ENCODE results near the gene OOEP. TPM values are rescaled to one million over a fixed set of nuclear protein-coding genes. Genes with fewer than 3 reads are reported as not detected.

Gene OOEP
- polyA plus RNA-seq, 3 donors, result not detected

GRCh38 chr6:73364121-73364520 is 5.6 kb downstream of the OOEP start:
- no peak overlapping the region for H3K27ac Mint-ChIP-seq
- 95% methylated on average over 9 of the region's 14 CpGs for WGBS (ENCODE audit: insufficient coverage)
- Histone ChIP-seq H3K9ac (ENCODE audit: insufficient read depth, low read length, poor library complexity, severe bottlenecking) (no peak overlapping the region), H3K36me3 (replicated peaks in 1 of 2; ENCODE audit: control insufficient read depth in 1 of 2, insufficient read depth in 2 of 2, low read length in 2 of 2) (no peaks in the 10 kb centered on the region), H3K4me2 (replicated peaks; ENCODE audit: extremely low read depth, low read length, poor library complexity, severe bottlenecking) (no peak overlapping the region), H3K4me1 (ENCODE audit: control insufficient read depth in 1 of 2, insufficient read depth in 2 of 2, low read length in 2 of 2) (no peaks in the 10 kb centered on the region), H3K27ac (ENCODE audit: low read depth in 1 of 2, low read length in 2 of 2) (no peak overlapping the region), H2AFZ (ENCODE audit: insufficient read depth, low read depth, low read length, poor library complexity, severe bottlenecking) (no peak overlapping the region), H3K4me3 (replicated peaks in 1 of 3; ENCODE audit: low read depth in 2 of 3, low read length in 3 of 3) (no peak overlapping the region), H3K9me3 (replicated peaks in 1 of 2; ENCODE audit: control insufficient read depth in 1 of 2, insufficient read depth in 1 of 2, low read length in 2 of 2) (peaks cover 4 to 23% of the 10 kb centered on the region in 2 donors), H3K27me3 (ENCODE audit: control insufficient read depth in 2 of 2, insufficient read depth in 2 of 2, low read length in 2 of 2) (no peaks in the 10 kb centered on the region), H3K79me2 (ENCODE audit: insufficient read depth, low read length) (no peaks in the 10 kb centered on the region), H4K20me1 (ENCODE audit: insufficient read depth, low read length) (no peaks in the 10 kb centered on the region)
- intact Hi-C loops (cut with micrococcal nuclease), result no loop called here
- TF ChIP-seq CTCF (IDR thresholded peaks at IDR 0.05), result no peak
- peaks cover 3 to 11% (median 6%) of the 10 kb centered on the region in 7 donors for H3K9me3 Mint-ChIP-seq
- no peak overlapping the region for H3K4me3 Mint-ChIP-seq
- H3K36me3 Mint-ChIP-seq, result no peaks in the 10 kb centered on the region
- DNase-seq, result no peak
- H3K4me1 Mint-ChIP-seq, result no peaks in the 10 kb centered on the region
- H3K27me3 Mint-ChIP-seq (ENCODE audit: low read depth in 3 of 3), result peaks cover 1 to 5% (median 4%) of the 10 kb centered on the region in 3 donors

GRCh38 chr6:73363537-73363875 is 6.2 kb downstream of the OOEP start:
- Histone ChIP-seq H3K27me3 (ENCODE audit: control insufficient read depth in 2 of 2, insufficient read depth in 2 of 2, low read length in 2 of 2) (no peaks in the 10 kb centered on the region), H3K27ac (ENCODE audit: low read depth in 1 of 2, low read length in 2 of 2) (no peak overlapping the region), H3K9ac (ENCODE audit: insufficient read depth, low read length, poor library complexity, severe bottlenecking) (no peak overlapping the region), H3K79me2 (ENCODE audit: insufficient read depth, low read length) (no peaks in the 10 kb centered on the region), H4K20me1 (ENCODE audit: insufficient read depth, low read length) (no peaks in the 10 kb centered on the region), H3K36me3 (replicated peaks in 1 of 2; ENCODE audit: control insufficient read depth in 1 of 2, insufficient read depth in 2 of 2, low read length in 2 of 2) (no peaks in the 10 kb centered on the region), H3K9me3 (replicated peaks in 1 of 2; ENCODE audit: control insufficient read depth in 1 of 2, insufficient read depth in 1 of 2, low read length in 2 of 2) (peaks cover 4 to 23% of the 10 kb centered on the region in 2 donors), H3K4me3 (replicated peaks in 1 of 3; ENCODE audit: low read depth in 2 of 3, low read length in 3 of 3) (no peak overlapping the region), H3K4me2 (replicated peaks; ENCODE audit: extremely low read depth, low read length, poor library complexity, severe bottlenecking) (no peak overlapping the region), H3K4me1 (ENCODE audit: control insufficient read depth in 1 of 2, insufficient read depth in 2 of 2, low read length in 2 of 2) (no peaks in the 10 kb centered on the region), H2AFZ (ENCODE audit: insufficient read depth, low read depth, low read length, poor library complexity, severe bottlenecking) (no peak overlapping the region)
- intact Hi-C loops (cut with micrococcal nuclease), result no loop called here
- no peaks in the 10 kb centered on the region for H3K36me3 Mint-ChIP-seq
- 98% methylated on average over 23 of the region's 23 CpGs for WGBS (ENCODE audit: insufficient coverage)
- peaks cover 3 to 11% (median 6%) of the 10 kb centered on the region in 7 donors for H3K9me3 Mint-ChIP-seq
- no peak overlapping the region for H3K27ac Mint-ChIP-seq
- TF ChIP-seq CTCF (IDR thresholded peaks at IDR 0.05), result no peak
- H3K27me3 Mint-ChIP-seq (ENCODE audit: low read depth in 3 of 3), result peaks cover 1 to 6% (median 5%) of the 10 kb centered on the region in 3 donors
- H3K4me1 Mint-ChIP-seq, result no peaks in the 10 kb centered on the region
- no peak for DNase-seq
- H3K4me3 Mint-ChIP-seq, result no peak overlapping the region

Data from CD14-positive monocyte (primary cell).